Epithelial cell of esophagus (primary cell): ENCODE results near the gene IDH3A.
A peak's percentile ranks its signal among the peaks of the same experiment; 100 is the strongest.

ENCODE experiments used
- DNase-seq: peaks from one replicate; pipeline ENCODE4 v3.0.0; 2010; ENCODE audit warnings: low read depth
- H3K4me3 ChIP-seq: 2 replicates; pipeline ENCODE4 v1.5.1; 2011; ENCODE audit warnings: mild to moderate bottlenecking, low read length, control low read depth
- TF ChIP-seq, protein P1 (sequence below): IDR thresholded peaks from 2 replicates; pipeline ENCODE4 v1.5.1; 2011; ENCODE audit warnings: low read depth, mild to moderate bottlenecking, low read length, control low read depth, inconsistent platforms; ENCODE audit not compliant: insufficient read depth; ENCODE audit errors: missing control alignments

The IDH3A gene

DNA sequence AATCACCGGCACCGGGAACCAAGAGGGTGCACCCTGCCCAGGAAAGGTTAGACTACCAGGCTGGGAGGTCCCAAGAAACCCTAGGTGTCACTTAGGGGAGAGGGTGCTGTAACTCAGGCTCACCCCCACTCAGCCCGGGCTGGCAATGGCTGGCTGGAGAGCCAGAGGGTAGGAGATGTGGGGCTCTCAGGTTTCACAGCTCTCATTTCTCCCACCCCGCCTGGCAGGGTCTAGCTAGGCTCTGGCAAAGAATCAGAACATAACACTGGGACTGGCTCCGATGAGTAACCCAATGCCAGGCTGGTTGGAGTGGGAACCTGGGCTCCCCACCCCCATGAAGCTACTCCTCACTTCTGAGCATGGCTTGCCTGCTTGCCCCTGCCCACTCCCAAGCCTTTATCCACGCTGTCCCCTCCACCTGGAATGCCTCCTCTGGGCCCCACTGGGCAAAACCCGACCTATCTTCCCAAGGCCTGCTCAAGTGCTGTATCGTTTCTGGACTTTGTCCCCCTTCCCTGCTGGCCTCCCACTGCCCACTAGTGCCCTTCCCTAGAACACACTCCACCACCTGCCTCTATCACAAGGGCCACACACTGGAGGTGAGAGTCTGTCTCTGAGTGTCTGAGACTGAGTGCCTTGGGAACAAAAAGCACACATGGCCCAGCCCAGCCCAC lies 19.9 kb upstream of the IDH3A start:
- no peak overlapping the region for H3K4me3 ChIP-seq
- TF ChIP-seq, protein P1, sequence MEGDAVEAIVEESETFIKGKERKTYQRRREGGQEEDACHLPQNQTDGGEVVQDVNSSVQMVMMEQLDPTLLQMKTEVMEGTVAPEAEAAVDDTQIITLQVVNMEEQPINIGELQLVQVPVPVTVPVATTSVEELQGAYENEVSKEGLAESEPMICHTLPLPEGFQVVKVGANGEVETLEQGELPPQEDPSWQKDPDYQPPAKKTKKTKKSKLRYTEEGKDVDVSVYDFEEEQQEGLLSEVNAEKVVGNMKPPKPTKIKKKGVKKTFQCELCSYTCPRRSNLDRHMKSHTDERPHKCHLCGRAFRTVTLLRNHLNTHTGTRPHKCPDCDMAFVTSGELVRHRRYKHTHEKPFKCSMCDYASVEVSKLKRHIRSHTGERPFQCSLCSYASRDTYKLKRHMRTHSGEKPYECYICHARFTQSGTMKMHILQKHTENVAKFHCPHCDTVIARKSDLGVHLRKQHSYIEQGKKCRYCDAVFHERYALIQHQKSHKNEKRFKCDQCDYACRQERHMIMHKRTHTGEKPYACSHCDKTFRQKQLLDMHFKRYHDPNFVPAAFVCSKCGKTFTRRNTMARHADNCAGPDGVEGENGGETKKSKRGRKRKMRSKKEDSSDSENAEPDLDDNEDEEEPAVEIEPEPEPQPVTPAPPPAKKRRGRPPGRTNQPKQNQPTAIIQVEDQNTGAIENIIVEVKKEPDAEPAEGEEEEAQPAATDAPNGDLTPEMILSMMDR: no peak
- no peak for DNase-seq

DNA sequence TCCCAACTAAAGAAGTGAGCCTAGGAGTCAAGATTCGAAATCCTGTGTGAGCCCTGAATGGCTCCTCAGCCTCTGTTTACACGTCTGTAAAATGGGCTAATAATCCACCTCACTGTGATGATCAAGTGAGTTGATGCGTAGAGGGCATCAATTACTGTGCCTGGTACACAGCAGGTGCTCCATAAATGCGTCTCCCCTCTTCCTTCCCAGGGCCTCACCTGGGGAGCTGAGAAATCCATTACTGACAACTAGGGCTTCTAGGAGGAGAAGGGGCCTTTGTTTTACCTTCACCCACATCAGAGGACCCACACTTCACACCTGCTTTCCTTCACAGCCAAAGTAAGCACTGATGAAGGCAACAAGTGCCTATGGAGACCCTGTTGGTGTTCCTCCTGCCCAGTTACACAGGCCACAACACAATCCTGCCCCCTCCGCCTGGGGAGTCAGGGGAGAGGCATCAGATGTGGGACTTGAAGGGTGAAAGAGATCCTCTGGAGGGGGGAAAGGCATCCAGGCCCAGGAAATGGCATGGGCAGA lies 19.3 kb upstream of the IDH3A start:
- TF ChIP-seq, protein P1: no peak
- DNase-seq: no peak
- no peak overlapping the region for H3K4me3 ChIP-seq

DNA sequence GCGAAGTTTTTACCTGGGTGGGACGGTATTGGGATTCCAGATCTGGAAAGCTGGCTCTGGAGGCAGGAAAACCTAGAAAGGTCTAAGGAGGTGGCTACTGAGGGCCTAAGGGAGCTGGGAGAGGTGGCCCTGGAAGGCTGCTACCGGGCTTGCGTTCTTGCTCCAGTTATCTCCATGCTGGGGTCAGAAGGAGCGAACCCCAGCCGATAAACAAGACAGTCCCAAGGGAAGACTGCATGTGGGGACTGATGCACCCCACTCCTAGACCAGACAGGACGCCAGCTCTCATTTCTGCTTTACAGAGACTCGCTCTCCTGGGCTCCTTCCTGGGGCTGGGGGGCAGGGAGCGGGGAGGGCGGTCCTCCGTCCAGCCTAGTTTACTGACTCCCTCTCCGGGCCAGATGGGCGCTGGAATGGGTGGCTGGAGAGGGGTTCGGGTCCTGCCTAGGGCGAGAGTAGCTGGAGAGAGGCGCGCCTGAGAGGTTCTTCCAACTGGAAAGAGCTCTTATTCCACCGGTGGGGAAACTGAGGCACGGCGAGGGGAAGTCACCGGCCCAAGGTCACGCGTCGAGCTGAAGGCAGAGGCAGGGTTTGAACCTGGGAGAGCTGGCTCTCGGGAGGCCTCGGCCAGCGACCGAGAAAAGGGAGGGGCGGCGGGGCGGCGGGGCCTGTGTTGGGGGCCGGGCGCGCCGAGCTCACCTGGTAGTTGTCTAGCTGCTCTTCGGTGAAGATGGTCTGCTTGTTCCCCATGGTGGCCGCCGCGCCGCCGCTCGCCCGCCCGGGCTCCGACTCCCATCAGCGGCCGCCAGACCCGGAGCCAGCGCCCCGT lies 18.5 kb upstream of the IDH3A start:
- no peak for DNase-seq
- peak overlapping the region; percentile 4 for H3K4me3 ChIP-seq
- TF ChIP-seq, protein P1: no peak

DNA sequence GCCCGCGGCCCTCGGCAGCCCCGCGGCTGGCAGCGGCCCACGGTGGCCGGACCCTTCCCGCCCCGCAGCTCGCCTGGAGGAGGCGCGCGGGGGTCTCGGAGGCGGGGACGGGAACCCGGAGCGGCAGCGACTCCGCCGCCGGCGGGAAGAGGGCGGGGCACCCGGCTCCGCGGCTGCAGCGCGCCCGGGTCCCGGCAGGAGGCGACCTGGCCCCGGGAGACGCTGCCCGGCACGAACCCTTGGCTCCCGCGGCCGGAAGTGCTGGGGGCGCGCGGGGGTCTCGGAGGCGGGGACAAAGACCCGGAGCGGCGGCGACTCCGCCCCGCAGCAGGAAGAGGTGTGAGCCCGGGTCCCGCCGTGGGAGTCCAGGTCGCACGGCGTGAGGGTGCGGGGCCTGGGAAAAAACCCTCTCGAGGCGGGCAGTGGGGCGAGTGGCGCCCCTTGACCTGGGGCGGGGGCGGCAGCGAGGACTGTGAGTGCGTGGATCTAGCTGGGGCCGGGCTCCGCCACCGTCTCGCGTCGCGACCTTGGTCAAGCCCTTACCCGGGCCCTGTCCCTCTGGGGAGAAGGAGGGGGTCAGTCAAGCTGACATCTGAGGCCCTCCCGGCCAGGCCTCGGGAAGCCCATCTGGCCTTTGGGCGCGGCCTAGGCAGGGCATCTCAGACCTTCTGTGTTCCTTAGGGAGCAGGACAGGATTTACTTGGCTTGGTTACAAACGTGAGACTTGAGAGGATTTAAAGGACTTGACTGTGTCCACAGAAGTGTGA lies 17.7 kb upstream of the IDH3A start, which contains the start of gene CIB2:
Gene CIB2 (minus strand): TSS at position 151 of the 767 bp plus-strand sequence. CDS start 230 bp downstream, outside the sequence.
- TF ChIP-seq, protein P1: peak; percentile 32
- peak; percentile 53 for DNase-seq
- peak within 1 kb of the TSS; percentile 48 for H3K4me3 ChIP-seq

DNA sequence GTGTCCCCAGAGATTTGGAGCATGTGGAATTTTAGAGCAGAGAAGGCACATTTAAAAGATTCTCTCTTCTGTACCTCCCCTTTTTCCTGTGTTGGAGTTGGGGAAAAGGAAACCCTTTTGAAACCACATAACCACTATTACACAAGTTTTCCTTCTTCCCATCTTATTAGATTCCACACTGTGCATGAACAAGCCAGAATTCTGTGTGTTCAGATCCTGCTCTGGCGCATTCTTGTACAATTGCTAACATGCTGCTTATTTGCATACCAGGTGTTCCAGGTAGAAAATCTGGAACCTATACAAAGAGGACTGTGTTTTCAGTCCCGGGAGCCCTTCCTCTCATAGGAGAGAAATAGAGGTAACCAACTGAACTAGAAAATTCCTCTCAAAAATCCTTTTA lies 15.4 kb upstream of the IDH3A start:
- peak; percentile 97 for DNase-seq
- TF ChIP-seq, protein P1: no peak
- H3K4me3 ChIP-seq: no peak overlapping the region

DNA sequence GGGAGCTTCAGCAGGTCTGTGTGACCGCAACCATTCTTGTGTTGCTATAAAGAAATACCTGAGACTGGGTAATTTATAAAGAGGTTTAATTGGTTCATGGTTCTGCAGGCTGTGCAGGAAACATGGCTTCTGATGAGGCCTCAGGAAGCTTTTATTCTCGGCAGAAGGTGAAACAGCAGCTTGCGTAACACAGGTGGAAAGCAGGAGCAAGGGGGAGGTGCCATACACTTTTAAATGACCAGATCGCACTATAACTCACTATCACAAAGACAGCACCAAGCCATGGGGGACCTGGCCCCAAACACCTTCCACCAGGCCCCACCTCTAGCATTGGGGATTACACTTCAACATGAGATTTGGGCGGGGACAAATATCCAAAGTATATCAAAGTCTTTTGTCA lies 9.6 kb upstream of the IDH3A start:
- H3K4me3 ChIP-seq: no peak overlapping the region
- TF ChIP-seq, protein P1: no peak
- no peak for DNase-seq
